Hematopoietic multipotent progenitor cell (in vitro differentiated cells): ENCODE data around the gene AP1M2. TPM values are rescaled to one million over a fixed set of nuclear protein-coding genes. Genes with fewer than 3 reads are reported as not detected.

ENCODE experiments used
- DNase-seq, 3 donors: peaks; one replicate each; pipeline ENCODE4 v3.0.0-alpha.2; 2011 to 2015; ENCODE audit warnings: low read depth in 2 of 3, low spot score in 2 of 3
- total RNA-seq: library from RNA; depleted of rRNA; stranded (reverse); fragments of >200 nt; gene quantifications from one replicate; pipeline ENCODE4 v1.2.3, GENCODE V29; 2012

Gene AP1M2
- 0.27 TPM for total RNA-seq

- DNase-seq: no peak
Measured at GRCh38 chr19:10587022-10587838, at the start of gene AP1M2. TSS of gene AP1M2 (minus strand) at chr19:10587312. CDS start at chr19:10587231, 81 bp downstream.

DNA sequence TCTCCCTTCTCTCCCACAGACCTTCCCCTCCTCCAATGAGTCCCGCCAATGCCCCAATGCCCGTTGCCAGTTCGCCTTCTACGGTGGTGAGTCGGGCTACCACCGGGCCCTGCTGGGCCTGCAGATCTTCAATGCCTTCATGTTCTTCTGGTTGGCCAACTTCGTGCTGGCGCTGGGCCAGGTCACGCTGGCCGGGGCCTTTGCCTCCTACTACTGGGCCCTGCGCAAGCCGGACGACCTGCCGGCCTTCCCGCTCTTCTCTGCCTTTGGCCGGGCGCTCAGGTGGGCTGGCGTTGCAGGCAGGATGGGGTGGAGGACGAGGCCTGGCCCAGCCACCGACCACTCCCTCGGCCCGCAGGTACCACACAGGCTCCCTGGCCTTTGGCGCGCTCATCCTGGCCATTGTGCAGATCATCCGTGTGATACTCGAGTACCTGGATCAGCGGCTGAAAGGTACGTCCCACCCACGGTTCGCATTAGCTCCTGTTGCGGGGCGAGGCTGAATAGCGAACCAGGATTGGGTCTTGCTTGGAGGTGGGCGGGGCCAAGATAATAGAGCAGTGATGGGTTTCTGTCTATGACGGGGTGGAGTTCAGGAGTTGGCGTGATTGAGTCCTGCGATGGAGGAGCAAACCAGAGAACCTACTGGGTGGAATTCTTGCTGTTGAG lies 49.3 kb upstream of the AP1M2 start:
- DNase-seq: no peak

- DNase-seq: no peak
Measured at GRCh38 chr19:10634963-10635362, 47.9 kb upstream of the AP1M2 start.

- DNase-seq: no peak
Measured at GRCh38 chr19:10634430-10634829, 47.3 kb upstream of the AP1M2 start.

- DNase-seq: no peak
Measured at GRCh38 chr19:10631874-10632273, 44.8 kb upstream of the AP1M2 start.

GRCh38 chr19:10625762-10626138 lies 38.6 kb upstream of the AP1M2 start:
- DNase-seq: no peak

- DNase-seq: no peak
Measured at GRCh38 chr19:10625003-10625761, 38.1 kb upstream of the AP1M2 start, which contains the start of gene SLC44A2. TSS of gene SLC44A2 (plus strand) at chr19:10625553. CDS start at chr19:10625634, 81 bp downstream.

DNA sequence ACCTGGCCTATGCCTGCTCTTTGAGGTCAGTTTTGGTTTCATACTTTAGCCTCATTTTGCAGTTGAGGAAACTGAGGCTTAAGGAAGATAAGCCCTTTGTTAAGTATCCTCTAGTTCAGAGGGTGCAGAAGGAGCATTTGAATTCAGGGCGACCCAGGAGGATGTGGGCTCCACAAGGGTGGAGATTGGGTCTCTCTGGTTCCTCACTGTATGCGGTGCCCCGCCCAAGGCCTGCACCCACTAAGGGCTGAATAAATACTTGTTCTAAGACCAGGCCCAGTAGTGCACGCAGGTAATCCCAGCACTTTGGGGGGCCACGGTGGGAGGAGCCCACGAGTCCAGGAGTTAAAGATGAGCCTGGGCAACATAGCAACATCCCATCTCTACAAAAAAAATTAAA lies 37.5 kb upstream of the AP1M2 start:
- DNase-seq: no peak

DNA sequence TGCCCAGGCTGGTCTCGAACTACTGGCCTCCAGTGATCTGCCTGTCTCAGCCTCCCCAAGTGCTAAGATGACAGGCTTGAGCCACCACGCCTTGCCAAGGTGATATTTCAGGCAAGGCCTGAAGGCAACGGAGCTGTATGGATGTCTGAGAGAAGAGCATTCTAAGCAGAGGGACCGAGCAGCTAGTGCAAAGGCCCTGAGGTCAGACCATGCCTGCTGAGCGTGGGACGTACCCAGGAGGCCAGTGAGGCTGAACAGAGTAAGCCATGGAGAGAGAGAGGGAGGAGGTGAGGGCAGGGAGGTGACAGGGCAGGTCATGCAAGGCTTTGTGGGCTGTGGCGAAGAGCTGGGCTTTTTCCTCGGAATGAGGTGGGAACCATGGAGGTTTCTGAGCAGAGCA lies 34.9 kb upstream of the AP1M2 start:
- DNase-seq: no peak

- no peak for DNase-seq
Measured at GRCh38 chr19:10620786-10621185, 33.7 kb upstream of the AP1M2 start.

DNA sequence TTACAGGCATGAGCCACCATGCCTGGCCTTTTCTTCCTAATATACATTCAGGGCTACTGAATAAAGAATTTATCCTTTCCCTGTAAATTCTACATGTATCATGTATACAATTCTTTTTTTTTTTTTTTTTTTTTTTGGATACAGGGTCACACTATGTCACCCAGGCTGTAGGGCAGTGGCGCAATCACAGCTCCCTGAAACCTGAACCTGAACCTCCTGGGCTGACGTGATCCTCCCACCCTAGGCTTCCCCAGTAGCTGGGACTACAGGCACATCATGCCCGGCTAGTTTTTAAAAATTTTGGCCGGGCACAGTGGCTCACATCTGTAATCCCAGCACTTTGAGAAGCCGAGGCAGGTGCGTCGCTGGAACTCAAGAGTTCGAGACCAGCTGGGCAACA lies 31.7 kb upstream of the AP1M2 start:
- no peak for DNase-seq

DNA sequence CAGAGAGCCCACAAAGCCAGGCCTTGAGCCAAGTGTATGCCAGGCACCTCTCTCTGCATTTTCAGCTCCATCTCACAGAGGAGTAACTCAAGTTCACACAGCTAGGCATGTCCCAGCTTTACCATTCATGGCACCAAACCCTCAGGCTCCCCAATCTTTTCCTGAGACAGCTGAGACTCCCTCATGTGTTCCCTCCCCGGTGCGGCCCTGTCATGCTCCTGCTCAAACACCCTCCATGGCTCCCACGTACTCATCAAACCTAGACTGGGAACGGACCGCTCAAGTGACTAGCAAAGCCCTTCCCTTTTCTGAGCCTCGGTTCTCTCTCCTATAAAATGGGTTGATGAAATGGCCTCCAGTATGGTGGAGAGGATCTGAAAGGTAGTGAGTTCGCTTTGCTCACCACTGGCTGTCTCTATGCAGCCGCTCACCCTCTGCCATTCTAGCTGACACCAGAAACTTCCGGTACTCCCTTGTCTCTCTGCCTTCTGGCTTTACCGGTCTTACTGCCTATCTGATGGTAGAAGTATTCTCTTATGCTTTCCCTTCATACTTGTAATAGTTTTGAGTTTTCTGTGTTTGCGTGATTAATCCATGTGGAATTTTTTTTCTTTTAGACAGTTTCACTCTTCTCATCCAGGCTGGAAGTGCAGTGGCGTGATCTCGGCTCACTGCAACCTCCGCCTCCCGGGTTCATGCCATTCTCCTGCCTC lies 30.5 kb upstream of the AP1M2 start:
- no peak for DNase-seq

DNA sequence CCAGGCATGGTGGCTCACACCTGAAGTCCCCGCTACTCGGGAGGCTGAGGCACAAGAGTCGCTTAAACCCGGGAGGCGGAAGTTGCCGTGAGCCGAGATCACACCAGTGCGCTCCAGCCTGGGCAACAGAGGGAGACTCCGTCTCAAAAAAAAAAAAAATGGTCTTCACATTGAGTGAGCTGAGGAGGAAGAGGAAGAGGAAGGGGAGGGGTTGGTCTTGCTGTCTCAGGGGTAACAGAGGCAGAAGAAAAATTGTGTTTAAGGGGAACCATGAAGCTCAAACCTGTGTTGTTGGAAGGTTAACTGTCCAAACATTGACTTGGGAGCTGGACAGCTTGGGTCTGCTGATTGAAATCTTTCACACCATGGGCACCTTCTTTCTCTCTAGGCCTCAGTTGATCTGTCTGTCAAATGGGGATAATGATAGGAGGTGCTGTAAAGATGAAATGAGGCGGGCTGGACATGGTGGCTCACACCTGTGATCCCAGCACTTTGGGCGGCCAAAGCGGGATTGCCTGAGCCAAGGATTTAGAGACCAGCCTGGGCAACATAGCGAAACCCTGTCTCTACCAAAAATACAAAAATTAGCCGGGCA lies 28.4 kb upstream of the AP1M2 start:
- DNase-seq: no peak

GRCh38 chr19:10612499-10613119 lies 25.5 kb upstream of the AP1M2 start:
- no peak for DNase-seq

DNA sequence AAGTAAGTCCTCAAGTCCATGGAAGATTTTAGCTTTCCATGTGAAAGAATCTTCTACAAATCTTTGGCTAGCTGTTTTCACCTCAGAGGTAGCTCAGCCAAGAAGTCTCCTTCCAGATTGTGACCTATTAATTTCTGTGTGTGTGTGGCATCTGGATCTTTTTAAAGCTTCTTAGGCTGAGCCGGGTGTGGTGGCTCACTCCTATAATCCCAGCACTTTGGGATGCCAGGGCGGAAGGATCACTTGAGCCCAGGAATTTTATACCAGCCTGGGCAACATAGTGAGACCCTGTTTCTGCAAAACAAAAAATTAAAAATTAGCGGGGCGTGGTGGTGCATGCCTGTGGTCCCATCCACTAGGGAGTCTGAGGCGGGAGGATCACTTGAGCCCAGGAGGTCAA lies 24.8 kb upstream of the AP1M2 start:
- no peak for DNase-seq

GRCh38 chr19:10604460-10604980 lies 17.4 kb upstream of the AP1M2 start:
- DNase-seq: no peak

DNA sequence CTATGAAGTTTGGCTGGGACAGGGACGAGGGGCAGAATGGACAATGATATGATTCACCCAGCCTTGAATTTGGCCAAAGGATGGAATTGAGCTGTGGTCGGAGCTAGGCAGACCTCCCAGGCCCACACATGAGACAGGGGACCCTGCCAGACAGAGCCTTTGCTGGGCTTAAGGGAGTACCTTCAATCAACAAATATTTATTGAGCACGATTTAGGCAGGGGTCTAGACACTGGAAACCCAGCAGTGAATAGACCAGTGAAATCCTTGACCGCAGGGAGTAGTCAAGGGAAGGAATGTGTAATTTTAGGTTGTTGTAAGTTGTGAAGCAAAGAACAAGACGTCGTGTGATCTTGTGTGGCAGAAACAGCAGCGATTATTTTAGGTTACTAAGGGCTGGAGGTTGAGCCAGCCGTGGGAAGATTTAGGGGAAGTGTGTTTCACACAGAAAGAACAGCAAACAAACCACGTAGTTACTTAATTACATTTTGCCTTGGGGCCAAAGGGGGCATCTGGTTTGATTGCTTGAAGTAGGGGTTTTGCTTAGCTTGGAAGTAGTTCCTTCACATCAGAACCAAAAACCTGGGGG lies 16.9 kb upstream of the AP1M2 start:
- DNase-seq: peak; percentile 22 to 84 (median 66)

- DNase-seq: peak; percentile 43 to 81 (median 47)
Measured at GRCh38 chr19:10603084-10603872, 16.2 kb upstream of the AP1M2 start.
